H1 (cell line): ENCODE results near the gene BSND. TPM values are rescaled to one million over a fixed set of nuclear protein-coding genes. Genes with fewer than 3 reads are reported as not detected.

ENCODE experiments used
- CHD1 ChIP-seq: IDR thresholded peaks from 2 replicates; pipeline ENCODE4 v1.6.1; 2012; ENCODE audit warnings: low read depth, low read length, improper control_type of control experiment
- CHD7 ChIP-seq: fragments of 300-600 bp; sonication (generic); IDR thresholded peaks from 2 replicates; pipeline ENCODE4 v1.7.1; 2012; ENCODE audit warnings: low read length, moderate library complexity, mild to moderate bottlenecking, inconsistent platforms; ENCODE audit not compliant: insufficient replicate concordance
- RBBP5 ChIP-seq: IDR thresholded peaks from 2 replicates; pipeline ENCODE4 v1.7.1; 2012; ENCODE audit warnings: low read depth, mild to moderate bottlenecking, inconsistent platforms, low read length, moderate library complexity, borderline replicate concordance
- polyA plus RNA-seq, 7 experiments: library from polyadenylated mRNA; depleted of rRNA in 3 of 7; stranded (reverse) in 5 of 7; unstranded in 2 of 7; fragments of >200 nt in 5 of 7; fragments of 200-250 nt in 2 of 7; gene quantifications; 1 replicate in 5 of 7; 2 replicates in 1 of 7; 4 replicates in 1 of 7; pipeline versions ENCODE4 v1.2.1 to v1.2.3, GENCODE V29; 2011 to 2013; ENCODE audit warnings: missing spikeins in 2 of 7, mixed read lengths in 2 of 7
- total RNA-seq: library from RNA; stranded (reverse); fragmentation: NEBNext Ultra II Directional; extraction: Animal tissue kit (Norgen Biotek cat#: 25700); gene quantifications from 2 replicates; pipeline ENCODE4 v1.2.1, GENCODE V29; 2021

Gene BSND
- total and polyA plus RNA-seq, 2 of the 8 experiments (the other 6 are each of a cell fraction or from before 2014, with no cell fraction given), result 0.43 to 0.68 TPM

- TF ChIP-seq CHD7 (no peak), CHD1 (no peak), RBBP5 (no peak)
- TF ChIP-seq, all 59 proteins: peak for 0
These were observed 13.9 kb downstream of the BSND start (continued) for GRCh38 chr1:55012661-55013060.
